ENCODE measurements around the gene EEIG1. TPM values are rescaled to one million over a fixed set of nuclear protein-coding genes. Genes with fewer than 3 reads are reported as not detected.

EEIG1 gene
- total and polyA plus RNA-seq, 10 of the 15 experiments (the other 5 are each of a cell fraction or from before 2014, with no cell fraction given), result 1.2 to 75.9 (median 9.0) TPM

DNA sequence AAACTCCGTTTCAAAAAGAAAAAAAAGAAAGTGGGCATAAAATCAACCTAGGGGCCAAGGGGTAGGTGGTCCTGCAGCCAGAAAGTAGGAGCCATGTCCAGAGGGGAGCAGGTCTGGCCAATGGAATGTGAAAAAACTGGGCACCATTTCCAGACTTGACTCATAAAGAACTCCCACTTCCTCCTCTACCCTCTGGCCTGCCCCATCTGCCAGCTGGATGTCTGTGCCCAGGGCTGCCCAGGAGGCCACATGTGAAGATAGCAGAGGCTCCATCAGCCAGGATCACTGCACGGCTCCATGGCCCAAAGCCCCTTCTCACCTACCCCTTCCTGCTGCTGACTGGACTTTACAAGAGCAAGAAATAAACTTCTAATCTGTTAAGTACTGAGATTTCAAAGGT lies 42.1 kb upstream of the EEIG1 start:
- Histone ChIP-seq H3K36me3 (ENCODE audit: control insufficient read depth in 2 of 2, insufficient read depth in 2 of 2, low read length in 1 of 2) (no peaks in the 10 kb centered on the region), H3K9ac (ENCODE audit: control insufficient read depth, insufficient read depth, low read length) (no peak overlapping the region), H3K4me2 (ENCODE audit: control insufficient read depth, insufficient read depth) (no peak overlapping the region), H2AFZ (ENCODE audit: control insufficient read depth, low read depth, low read length) (no peak overlapping the region), H4K20me1 (ENCODE audit: control insufficient read depth, insufficient read depth) (no peaks in the 10 kb centered on the region), H3K4me3 (no peak overlapping the region), H3K4me1 (ENCODE audit: control insufficient read depth, insufficient read depth, low read length) (peaks cover 31% of the 10 kb centered on the region), H3K27ac (ENCODE audit: control insufficient read depth, insufficient read depth) (no peak overlapping the region), H3K27me3 (replicated peaks in 1 of 2; ENCODE audit: control insufficient read depth in 2 of 2, insufficient read depth in 2 of 2, low read length in 1 of 2) (no peaks in the 10 kb centered on the region; a peak in 1 of 4 replicates), H3K9me3 (replicated peaks; ENCODE audit: control insufficient read depth, insufficient read depth, low read length) (no peaks in the 10 kb centered on the region; the same call in 2 of the 3 replicates), H3K79me2 (ENCODE audit: control insufficient read depth, insufficient read depth, low read length) (no peaks in the 10 kb centered on the region)
- ChIA-PET CTCF (interaction anchor here (0.9 kb wide), 1 partner anchor 12 kb away, joined by 4 read pairs; no protein-coding TSS in a partner anchor), SMC1A (ENCODE audit: uncharacterized antibody, unreplicated experiment) (interaction anchor here (1.6 kb wide), 1 partner anchor 79 kb away, joined by 3 read pairs; no protein-coding TSS in a partner anchor), RAD21 (ENCODE audit: unreplicated experiment) (no interaction called here), POLR2A (no interaction called here)
- 65% methylated on average over 2 of the region's 2 CpGs for WGBS (ENCODE audit: insufficient coverage, insufficient replicate concordance, low lambda C conversion rate, missing lambda C conversion rate)
- in situ Hi-C loops (cut with MboI) (no loop called here), intact Hi-C loops (cut with micrococcal nuclease; ENCODE audit: unreplicated experiment) (no loop called here)
- TF ChIP-seq SPI1 (IDR thresholded peaks at IDR 0.05; ENCODE audit: borderline replicate concordance, insufficient read depth, low read depth, low read length), result peak; percentile 43
- no peak for TF ChIP-seq CUX1 (IDR thresholded peaks at IDR 0.05; ENCODE audit: insufficient replicate concordance, low read depth, low read length)
- no peak for ATAC-seq
- no peak for FAIRE-seq
- no TSS peak for BruUV-seq (replicated peaks)
- DNase-seq (ENCODE audit: low read depth, low spot score), result no peak
